Stimulated activated CD8-positive, alpha-beta memory T cell treated with anti-CD3 and anti-CD28 coated beads, Interleukin-4, amount 100 ng/mL, for 4 hours (primary cell): Measurements from ENCODE around the gene PSMG3.

Experiments
- DNase-seq, 2 donors: peaks; one replicate each; pipeline ENCODE4 v3.0.0-alpha.2; 2020; ENCODE audit warnings: low read depth in 2 of 2, low spot score in 1 of 2

PSMG3 gene

GRCh38 chr7:1558841-1559625 lies 10.8 kb downstream of the PSMG3 start:
- DNase-seq, result no peak

- no peak for DNase-seq
Measured at GRCh38 chr7:1558181-1558811, 11.5 kb downstream of the PSMG3 start.

- DNase-seq, result no peak
Measured at GRCh38 chr7:1557771-1558170, 12.1 kb downstream of the PSMG3 start.

GRCh38 chr7:1557006-1557405 lies 12.8 kb downstream of the PSMG3 start:
- DNase-seq, result no peak

GRCh38 chr7:1555813-1556543 lies 13.9 kb downstream of the PSMG3 start, which contains the start of gene TMEM184A:
Gene TMEM184A, minus strand, starts transcription at chr7:1556205. Its CDS starts 721 bp downstream, at chr7:1555484.
- no peak for DNase-seq

- no peak for DNase-seq
Measured at GRCh38 chr7:1555046-1555812, 14.6 kb downstream of the PSMG3 start.

GRCh38 chr7:1554333-1555045 lies 15.3 kb downstream of the PSMG3 start:
- no peak for DNase-seq

- no peak for DNase-seq
Measured at GRCh38 chr7:1553512-1554210, 16.2 kb downstream of the PSMG3 start.

- no peak for DNase-seq
Measured at GRCh38 chr7:1552200-1552599, 17.6 kb downstream of the PSMG3 start.

- no peak for DNase-seq
Measured at GRCh38 chr7:1550846-1551155, 19.0 kb downstream of the PSMG3 start.

GRCh38 chr7:1550005-1550845 lies 19.6 kb downstream of the PSMG3 start:
- DNase-seq, result no peak

- DNase-seq, result no peak
Measured at GRCh38 chr7:1549357-1550004, 20.4 kb downstream of the PSMG3 start.

GRCh38 chr7:1548944-1549343 lies 20.9 kb downstream of the PSMG3 start:
- no peak for DNase-seq

GRCh38 chr7:1548438-1548831 lies 21.4 kb downstream of the PSMG3 start:
- no peak for DNase-seq

GRCh38 chr7:1547777-1548437 lies 21.9 kb downstream of the PSMG3 start:
- DNase-seq, result no peak

- DNase-seq, result no peak
Measured at GRCh38 chr7:1546909-1547776, 22.7 kb downstream of the PSMG3 start.

- no peak for DNase-seq
Measured at GRCh38 chr7:1546274-1546908, 23.4 kb downstream of the PSMG3 start.
